Myocyte (in vitro differentiated cells): ENCODE data around the gene SEMA6D. TPM values are rescaled to one million over a fixed set of nuclear protein-coding genes. Genes with fewer than 3 reads are reported as not detected.

Source experiments
- DNase-seq: peaks from one replicate; pipeline ENCODE4 v3.0.0-alpha.2; 2012; ENCODE audit warnings: low read depth
- total RNA-seq: library from RNA; depleted of rRNA; stranded (reverse); fragments of >200 nt; gene quantifications from 2 replicates; pipeline ENCODE4 v1.2.3, GENCODE V29; 2014

Gene SEMA6D
- total RNA-seq, 1 donor from 2014 or later = 1.2 TPM

DNA sequence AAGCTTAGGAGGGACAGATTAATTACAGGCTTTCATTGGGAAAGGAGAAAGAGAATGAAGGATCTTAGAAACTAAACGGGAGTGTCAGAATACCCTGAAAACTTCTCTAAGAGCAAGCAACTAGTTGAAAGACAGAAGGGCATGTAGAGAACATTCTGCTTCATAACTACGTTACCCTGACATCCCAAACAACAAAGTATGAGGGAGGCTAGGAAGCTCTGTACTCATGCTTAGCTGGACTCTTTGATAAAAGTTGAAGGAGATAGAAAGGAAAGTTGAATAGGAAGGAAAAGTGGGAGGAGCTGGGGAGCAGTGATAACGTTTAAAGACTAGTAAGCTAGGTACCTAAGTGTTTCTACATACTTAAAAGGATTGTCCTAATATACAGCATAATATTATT, 64.2 kb downstream of the SEMA6D start:
- no peak for DNase-seq

DNA sequence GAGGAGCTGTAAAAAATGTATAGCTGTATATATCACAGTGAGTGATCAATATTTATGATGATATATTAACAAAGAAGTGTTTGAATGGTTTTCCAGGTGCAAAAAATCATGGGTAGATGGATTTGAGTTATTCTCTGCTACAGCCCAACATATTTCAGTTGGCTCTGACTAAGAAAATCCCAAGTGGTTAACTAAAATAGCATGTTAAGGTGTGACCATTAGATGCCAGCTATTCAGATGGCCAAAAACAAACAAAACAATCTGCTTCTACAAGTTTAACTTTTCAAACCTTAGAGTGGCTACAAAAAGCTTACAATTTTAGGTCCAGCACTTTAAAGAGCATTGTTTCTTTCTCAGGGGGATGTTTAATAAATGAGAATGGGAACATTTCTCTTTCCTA, 67.5 kb downstream of the SEMA6D start:
- no peak for DNase-seq

DNA sequence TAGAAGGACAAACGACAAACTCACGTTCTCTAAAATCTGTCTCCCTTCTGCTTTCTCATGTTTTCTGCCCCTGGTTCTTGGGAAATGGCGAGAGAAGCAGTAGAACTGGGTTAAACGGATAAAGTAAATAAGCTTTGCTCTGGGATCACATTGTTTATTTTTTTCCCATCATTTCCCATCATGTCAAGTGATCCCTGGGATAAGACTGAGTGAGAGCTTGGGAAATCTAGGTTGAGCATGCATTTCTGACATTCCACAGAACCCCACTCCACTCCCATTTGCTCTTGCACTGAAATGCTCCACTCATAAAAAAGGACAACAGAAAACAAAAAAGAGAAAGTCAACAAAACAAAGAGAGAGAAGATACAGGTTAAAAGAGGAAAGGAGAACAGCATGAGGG, 69.1 kb downstream of the SEMA6D start:
- DNase-seq = no peak

DNA sequence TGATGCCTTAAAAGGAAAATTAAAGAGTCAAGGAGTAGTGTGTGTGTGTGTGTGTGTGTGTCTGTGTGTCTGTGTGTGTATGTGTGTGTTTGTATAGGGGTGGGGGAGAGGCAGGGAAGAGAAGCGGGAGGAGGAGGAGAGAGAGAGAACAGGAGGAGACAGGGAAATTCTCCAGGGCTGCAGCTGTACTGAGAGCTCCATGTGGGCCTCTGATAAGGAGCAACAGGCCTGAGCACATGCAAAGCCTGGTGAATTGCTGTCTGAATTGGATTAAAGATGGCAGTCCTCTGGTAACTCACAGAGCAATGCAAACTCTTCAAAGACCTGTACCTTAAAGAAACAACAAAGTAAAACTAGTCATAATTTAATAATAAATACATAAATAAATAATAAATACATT, 70.6 kb downstream of the SEMA6D start:
- DNase-seq = no peak

DNA sequence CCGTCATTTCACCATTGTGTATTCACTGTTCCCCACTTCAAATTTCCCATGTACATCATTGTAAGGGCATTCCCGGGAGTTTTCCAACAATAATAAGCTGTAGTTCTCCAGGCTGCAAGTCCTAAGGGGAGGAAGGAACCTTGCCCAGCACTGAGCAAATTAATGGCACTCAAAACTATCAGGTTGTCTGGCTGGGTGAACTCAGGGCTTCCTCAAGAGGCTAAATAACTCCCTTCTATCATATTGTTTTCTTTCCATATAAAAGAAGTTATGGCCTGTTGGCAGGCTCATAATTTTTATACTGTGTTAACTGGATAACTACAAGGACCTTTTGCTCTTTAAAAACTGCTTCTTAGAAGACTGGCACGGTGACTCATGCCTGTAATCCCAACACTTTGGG, 71.4 kb downstream of the SEMA6D start:
- no peak for DNase-seq

DNA sequence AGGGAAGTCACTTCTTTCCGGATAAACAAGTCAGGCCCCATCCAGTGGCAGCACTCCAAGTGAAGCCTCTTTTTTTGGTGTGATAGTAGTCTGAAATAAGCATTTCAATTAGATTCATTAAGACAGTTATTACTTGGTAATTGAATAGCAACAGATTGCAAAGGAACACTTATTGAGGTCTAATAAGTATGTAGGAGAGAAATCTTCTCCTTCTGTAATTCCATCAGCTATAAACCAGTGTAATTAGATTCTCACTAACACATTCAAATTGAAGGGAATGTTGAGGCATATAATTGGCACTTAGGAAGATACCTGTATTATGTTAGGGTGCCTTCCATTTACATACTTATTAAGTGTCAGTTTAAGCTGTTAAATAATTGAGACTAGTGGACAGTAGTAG, 73.9 kb downstream of the SEMA6D start:
- no peak for DNase-seq

DNA sequence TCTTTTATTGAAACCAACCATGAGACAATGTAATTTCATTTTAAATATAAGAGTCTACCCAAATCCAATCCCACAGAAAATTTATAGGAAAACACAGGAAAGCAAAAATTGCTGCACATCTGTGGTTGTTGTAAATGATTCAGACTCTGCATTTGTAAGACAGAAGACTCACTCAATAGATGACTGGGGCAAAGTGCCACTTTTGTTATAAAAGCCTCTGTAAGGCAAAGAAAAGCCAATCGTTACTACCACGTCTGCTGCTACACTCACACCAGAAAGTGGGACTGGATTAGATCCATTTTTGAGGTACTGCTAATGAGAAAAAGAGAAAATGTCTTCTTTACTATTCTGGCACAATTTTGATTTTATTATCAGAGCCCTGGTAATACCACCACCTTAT, 74.9 kb downstream of the SEMA6D start:
- no peak for DNase-seq

DNA sequence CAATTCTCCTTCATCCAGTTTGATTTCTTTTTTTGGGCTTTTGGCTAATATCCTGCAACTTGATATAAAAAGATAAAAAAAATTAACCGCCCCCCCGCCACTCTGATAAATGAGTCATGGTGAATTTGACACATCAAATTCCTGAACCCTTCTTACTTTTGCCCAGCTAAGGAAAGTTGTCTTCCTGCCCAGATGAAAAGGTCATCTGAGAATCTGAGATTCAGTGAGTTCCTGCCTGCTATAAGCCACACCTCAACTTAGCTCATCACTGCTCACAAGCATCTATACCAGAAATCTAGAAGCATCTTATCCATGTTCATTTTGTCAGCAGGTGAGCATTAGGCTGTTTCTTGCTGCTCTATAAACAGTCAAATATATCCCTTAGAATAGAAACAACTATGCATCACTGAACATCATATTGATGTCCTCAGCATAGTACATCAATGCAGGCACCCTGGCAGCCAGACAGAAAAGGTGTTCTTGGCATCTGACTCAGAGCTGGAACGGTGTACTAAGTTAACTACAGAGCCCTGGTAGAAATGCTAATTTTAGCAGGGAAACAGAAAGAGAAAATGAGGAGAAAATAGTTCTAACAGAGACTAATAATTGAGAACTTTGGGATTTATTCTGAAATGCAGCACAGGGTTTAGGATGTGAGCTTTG, 77.1 kb downstream of the SEMA6D start:
- no peak for DNase-seq

DNA sequence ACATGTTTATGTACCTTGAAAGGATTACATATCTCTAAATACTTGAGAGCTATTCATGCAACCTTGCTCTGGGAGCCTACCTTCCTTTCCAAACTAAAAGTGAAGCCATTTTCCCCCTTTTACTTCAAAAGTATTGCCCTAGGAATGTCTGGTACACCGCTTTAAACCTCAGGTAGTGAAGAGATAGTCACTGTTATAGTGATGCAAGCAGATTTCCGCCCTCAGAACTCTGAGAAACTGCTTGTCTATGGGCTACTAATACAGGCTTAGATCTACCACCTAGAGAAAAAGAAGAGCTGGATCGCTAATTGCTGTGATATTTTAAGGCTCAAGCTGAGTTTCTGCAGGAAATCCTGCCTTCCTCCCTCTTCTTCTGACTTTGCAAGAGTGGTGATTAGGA, 78.6 kb downstream of the SEMA6D start:
- no peak for DNase-seq

DNA sequence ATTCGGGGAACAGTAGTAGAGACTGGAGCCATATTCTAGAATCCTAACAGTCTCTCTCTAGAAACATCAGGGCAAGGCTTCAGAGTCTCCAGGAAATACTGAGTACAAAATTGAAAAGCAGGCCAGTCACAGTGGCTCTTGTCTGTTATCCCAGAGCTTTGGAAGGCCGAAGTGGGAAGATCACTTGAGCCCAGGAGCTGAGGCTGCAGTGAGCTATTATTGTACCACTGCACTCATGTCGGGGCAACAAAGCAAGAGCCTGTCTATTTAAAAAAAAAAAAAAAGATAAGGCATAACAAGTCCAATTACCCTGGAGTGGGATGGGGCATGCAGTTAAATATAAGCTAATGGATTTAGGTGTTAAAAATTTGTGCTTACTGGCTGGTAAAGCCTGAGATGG, 79.0 kb downstream of the SEMA6D start:
- DNase-seq = no peak

DNA sequence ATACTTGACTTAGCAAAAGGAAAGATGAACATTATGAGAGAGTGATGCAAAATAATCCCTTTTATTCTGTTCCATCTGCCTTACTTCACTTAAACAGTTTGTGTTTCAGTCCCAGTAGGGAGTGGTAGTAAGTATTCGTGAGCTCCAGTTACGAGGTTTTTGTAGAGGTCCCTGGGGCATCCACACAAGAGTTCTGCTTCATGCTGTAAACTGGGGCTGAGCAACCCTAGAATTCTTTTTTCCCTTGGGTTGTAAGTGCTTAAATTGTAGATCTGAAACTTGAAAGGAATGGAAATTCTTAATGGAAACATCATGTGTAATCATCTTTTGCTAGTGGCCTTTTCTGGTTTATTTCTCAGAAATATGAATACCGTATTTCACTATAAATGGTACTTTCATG, 79.5 kb downstream of the SEMA6D start:
- peak; percentile 14 for DNase-seq

DNA sequence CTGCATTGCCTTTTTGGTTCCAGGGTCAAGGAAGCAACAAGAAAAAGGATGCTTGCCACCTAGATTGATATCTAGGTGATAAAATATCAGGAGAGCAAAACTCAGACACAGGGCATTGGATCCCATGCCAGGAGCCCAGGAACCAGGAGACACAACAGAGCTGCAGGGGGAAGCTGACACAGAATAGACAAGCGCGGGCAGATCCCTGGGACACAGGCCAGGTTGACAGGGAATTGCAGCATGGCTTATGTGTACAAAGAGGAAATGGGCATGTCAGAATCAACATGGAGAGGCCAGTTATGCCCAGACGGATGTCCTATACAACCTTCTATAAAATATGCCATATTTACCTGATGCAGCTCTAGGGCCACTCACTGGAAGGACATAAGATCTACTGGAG, 84.2 kb downstream of the SEMA6D start:
- DNase-seq = no peak

DNA sequence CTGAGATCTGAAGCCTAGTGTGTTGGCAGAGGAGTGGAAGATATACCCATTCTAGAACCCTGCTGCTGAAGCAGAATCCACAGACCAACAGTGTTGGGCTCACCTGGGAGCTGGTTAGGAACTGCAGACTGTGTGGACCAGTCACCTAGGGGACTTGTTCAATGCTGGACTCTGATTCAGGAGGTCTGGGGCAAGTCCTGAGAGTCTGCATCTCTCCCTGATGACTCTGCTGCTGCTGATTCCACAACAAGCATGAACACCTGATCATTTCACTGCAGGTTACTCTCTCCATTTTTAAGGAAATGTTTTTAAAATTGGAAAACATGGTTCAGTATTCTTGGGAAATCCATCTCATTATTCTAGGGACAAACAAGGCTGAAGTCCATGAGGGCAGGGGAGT, 84.9 kb downstream of the SEMA6D start:
- no peak for DNase-seq

DNA sequence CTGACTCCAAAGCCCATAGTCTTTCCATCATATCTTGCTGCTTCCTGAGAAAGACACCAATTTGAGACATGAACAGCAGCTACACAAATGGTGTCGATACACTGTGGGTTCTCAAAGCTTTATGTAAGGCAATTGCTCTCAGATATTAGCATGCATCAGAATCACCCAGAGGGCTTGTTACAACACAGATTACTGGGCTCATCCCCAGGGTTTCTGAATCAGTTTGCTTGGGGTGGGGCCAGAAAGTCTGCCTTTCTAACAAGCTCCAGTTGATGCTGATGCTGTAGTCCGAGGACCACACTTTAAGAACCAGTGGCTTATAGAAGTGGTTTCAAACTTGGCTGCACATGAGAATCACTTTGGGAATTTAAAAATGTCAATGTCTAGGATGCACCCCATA, 86.5 kb downstream of the SEMA6D start:
- DNase-seq = no peak

DNA sequence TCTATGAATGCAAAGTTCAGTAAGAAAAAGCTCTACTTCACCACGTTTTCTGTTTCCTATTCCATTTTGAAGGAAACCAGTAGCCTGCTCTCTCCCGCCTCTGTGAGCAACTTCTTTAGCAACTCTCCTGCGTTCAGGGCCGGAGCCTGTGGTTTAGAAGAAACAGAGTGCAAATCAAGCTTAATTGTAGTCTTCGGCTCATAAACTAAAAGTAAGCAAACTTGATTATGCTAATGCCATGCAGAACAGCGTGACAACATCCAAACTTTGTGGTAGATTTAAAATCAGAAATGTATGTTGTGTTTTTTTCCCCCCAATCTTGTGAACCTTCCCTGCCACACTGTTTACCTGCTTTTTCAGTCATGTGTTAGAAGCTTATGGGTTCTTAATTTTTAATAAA, 87.4 kb downstream of the SEMA6D start:
- DNase-seq = no peak

DNA sequence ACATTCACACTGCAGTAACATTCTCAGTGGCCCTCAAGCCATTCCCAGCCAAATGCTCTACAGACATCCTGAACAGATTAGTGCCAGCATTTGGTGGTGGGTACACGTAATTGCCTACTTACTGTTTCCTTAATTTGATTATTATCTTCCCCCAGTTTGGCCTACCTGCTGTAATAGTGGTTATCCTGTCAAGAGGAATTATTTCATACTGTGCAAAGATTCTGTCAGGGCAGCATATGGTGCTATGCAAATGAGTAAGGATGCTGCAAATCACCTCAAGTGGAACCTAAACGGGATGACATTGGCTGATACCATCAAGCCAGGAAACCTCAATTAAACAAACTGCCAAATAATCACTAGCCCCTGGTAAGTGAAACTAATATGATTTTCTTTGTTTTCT, 88.7 kb downstream of the SEMA6D start:
- DNase-seq = no peak

DNA sequence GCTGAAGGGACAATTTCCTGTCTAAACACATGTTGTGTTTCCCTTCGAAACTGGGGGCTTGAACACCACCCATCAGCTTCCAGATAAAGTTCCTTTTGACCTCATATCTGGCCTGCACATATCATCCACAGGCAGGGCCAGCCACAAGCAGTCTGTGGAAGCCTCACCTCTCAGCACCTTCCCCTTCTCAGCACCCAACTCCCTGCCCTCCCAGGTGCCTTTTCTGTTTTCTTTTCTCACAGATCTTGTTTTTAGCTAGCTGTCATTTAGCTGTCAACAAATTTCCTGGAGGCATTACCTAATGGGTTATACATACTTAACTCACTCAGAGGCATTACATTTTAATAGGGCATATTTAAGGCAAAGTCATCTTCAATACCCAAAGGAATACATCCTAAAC, 93.9 kb downstream of the SEMA6D start:
- no peak for DNase-seq

DNA sequence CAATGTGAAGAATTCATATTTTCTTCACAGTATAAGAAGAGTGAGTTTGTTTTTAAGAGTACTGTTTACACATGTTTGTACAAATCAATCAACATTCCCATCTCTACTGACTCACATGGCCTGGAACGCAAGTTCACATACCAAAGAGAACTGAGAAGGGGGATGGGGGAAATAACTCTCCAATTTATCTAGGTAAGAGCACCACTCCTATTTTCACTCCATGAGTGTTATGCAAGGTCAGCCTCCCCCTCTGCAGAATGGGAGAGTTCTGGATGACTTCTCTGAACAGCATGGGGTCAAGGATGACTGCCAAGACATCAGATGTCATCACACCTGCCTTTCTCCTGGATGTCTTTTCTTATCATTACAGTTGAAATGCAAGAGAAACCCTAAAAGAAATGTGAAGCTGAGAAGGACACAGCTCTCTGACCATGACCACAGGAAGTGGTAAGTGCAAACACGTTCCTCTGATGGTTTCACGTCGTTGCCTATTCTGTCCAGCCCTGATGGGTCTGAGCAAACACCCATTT, 95.2 kb downstream of the SEMA6D start:
- DNase-seq = peak; percentile 46

DNA sequence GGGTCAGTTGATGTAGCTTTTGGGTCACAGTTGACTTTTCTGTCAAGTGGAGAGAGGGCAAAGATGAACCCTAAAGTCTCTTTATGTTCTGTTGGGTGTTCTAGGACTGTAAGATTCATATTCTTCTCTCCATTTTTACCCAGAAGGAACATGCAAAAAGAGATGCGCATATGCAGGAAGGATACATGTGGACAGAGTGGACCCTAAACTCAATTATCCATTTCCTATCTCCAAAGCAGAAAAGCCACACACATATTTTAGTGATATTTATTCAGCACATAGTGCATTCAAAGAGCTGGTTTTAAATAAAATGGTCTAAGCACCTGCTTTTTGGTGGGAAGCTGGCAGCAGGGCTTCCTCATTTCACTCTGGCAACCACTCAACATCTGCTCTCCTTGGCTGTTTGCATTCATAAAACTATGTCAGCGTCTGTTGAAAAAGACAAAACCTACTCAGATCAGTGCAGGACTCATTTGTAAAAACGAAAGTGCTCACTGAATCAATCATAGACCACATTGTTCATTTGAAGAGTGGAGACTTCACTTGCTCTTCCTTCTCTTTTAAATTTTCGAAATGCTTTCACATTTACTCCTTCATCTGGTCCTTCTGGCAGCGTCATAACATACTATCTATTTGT, 96.6 kb downstream of the SEMA6D start:
- peak; percentile 24 for DNase-seq

DNA sequence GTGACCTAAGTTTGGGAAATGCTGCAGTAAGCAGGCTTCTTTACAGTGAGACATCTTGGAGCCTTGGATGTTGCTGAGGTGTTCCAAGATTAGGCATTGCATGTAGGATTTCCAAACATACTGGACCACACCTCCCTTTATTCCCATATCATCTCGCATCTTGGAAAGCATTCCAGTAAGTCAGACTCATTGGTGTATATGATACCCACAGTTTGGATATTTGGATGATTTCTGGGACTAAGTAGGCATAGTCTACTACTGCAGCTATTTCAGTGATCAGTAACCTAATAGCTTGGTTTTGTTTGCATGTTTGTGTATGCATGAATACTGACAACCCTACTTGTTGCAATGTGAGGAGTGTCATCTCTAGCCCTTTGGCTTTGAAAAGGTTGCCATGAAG, 97.3 kb downstream of the SEMA6D start:
- DNase-seq = no peak

DNA sequence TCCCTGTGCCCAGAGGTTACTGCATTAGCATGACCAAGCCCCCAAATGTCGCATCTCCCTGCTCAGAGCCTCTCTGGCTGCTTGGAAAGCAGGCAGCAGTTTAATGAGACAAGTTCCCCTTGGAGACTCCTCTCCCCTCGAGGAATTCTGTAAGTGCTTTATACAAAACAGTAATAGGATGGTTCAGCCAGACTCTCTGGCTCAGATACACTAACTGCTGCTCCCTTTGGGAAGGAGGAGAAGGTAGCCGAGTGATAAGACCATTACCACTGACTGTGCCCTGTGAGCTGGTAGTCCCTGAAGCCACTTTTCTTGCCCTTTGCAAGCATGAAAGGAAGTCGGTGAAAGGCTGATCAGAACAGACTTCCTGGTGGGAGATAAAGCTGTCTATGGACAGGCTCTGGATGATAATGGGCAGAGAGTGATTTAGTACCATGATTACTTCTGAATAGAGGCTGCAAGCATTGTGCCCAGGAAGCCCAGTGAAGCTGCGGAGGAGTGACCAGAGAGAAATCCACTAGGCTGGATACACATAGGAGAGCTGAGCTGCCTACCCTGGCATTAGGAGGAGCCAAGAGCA, 100.8 kb downstream of the SEMA6D start:
- no peak for DNase-seq

DNA sequence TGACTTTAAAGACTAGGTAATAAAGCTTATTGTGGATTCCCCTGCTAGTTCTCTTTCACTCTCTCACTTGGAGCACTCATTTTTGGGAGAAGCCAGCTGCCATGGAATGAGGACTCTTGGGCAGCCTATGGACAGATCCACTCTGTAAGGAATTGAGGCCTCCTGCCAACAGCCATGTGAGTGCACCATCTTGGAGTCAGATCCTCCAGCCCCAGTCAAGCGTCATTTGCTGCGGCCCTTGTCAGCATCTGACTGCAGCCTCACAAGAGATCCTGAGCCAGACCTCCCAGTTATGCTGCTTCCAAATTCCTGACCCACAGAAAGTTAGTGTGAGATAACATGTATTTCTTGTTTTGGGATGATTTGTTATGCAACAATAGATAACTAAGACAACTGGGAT, 101.9 kb downstream of the SEMA6D start:
- DNase-seq = no peak
